Ectodermal cell (in vitro differentiated cells): ENCODE measurements around the gene CCT2.

Experiments used
- H3K27ac ChIP-seq: 2 replicates; pipeline ENCODE4 v1.7.0; 2013; ENCODE audit warnings: mild to moderate bottlenecking, low read depth, low read length; ENCODE audit not compliant: insufficient read depth, poor library complexity, severe bottlenecking
- H3K27me3 ChIP-seq: 2 replicates; pipeline ENCODE4 v1.7.0; 2013; ENCODE audit warnings: mild to moderate bottlenecking, low read length; ENCODE audit not compliant: insufficient read depth, control insufficient read depth, poor library complexity, severe bottlenecking
- H3K36me3 ChIP-seq: one replicate; pipeline ENCODE4 v1.7.0; 2013; ENCODE audit warnings: low read length; ENCODE audit not compliant: control insufficient read depth, insufficient read depth
- H3K4me1 ChIP-seq: one replicate; pipeline ENCODE4 v1.7.0; 2013; ENCODE audit warnings: low read length; ENCODE audit not compliant: control insufficient read depth, insufficient read depth
- H3K4me3 ChIP-seq: 2 replicates; pipeline ENCODE4 v1.7.0; 2013; ENCODE audit warnings: low read depth, low read length, control low read depth; ENCODE audit not compliant: insufficient read depth
- H3K9me3 ChIP-seq: 2 replicates; pipeline ENCODE4 v1.7.0; 2013; ENCODE audit warnings: mild to moderate bottlenecking, low read length, moderate library complexity; ENCODE audit not compliant: control insufficient read depth
- WGBS, 2 experiments: methylation state at CpG; one replicate each; pipeline ENCODE4 v1.1.7; 2013; ENCODE audit warnings: missing lambda C conversion rate in 2 of 2; 5-methylcytosine and 5-hydroxymethylcytosine counted together

CCT2 gene

GRCh38 chr12:69556383-69556782, 28.9 kb upstream of the CCT2 start:
- Histone ChIP-seq H3K27ac (no peak overlapping the region), H3K27me3 (no peaks in the 10 kb centered on the region), H3K9me3 (no peaks in the 10 kb centered on the region), H3K4me1 (no peaks in the 10 kb centered on the region), H3K36me3 (no peaks in the 10 kb centered on the region), H3K4me3 (no peak overlapping the region)
- WGBS, 2 experiments: 83 to 91% methylated on average over 8 to 9 of the region's 9 CpGs

GRCh38 chr12:69563166-69563762, 22.0 kb upstream of the CCT2 start:
- H3K36me3 ChIP-seq: no peaks in the 10 kb centered on the region
- H3K27ac ChIP-seq: no peak overlapping the region
- H3K9me3 ChIP-seq: no peaks in the 10 kb centered on the region
- WGBS, 2 experiments: 92% methylated on average over 2 of the region's 2 CpGs
- no peaks in the 10 kb centered on the region for H3K4me1 ChIP-seq
- H3K27me3 ChIP-seq: no peaks in the 10 kb centered on the region
- no peak overlapping the region for H3K4me3 ChIP-seq

- H3K4me1 ChIP-seq: no peaks in the 10 kb centered on the region
- 90 to 94% methylated on average over 3 of the region's 3 CpGs for WGBS, 2 experiments
These were observed 18.7 kb upstream of the CCT2 start for GRCh38 chr12:69566603-69567002.

GRCh38 chr12:69569236-69569635, 16.0 kb upstream of the CCT2 start:
- peaks cover 20% of the 10 kb centered on the region for H3K36me3 ChIP-seq
- H3K4me3 ChIP-seq: no peak overlapping the region
- H3K27me3 ChIP-seq: no peaks in the 10 kb centered on the region
- H3K9me3 ChIP-seq: no peaks in the 10 kb centered on the region
- no peak overlapping the region for H3K27ac ChIP-seq
- WGBS, 2 experiments: 94 to 96% methylated on average over 2 to 4 of the region's 4 CpGs
- no peaks in the 10 kb centered on the region for H3K4me1 ChIP-seq

More at GRCh38 chr12:69566603-69567002, 18.7 kb upstream of the CCT2 start:
- Histone ChIP-seq H3K27ac (no peak overlapping the region), H3K4me3 (no peak overlapping the region), H3K36me3 (peaks cover 5% of the 10 kb centered on the region), H3K9me3 (no peaks in the 10 kb centered on the region), H3K27me3 (no peaks in the 10 kb centered on the region)

- Histone ChIP-seq H3K27ac (no peak overlapping the region), H3K36me3 (peaks cover 28% of the 10 kb centered on the region), H3K9me3 (no peaks in the 10 kb centered on the region), H3K4me3 (no peak overlapping the region), H3K27me3 (no peaks in the 10 kb centered on the region), H3K4me1 (no peaks in the 10 kb centered on the region)
- WGBS, 2 experiments: 89 to 91% methylated on average over 10 of the region's 10 CpGs
These were observed 15.2 kb upstream of the CCT2 start for GRCh38 chr12:69570000-69570516.

GRCh38 chr12:69570545-69571399, 14.5 kb upstream of the CCT2 start:
- Histone ChIP-seq H3K4me1 (no peaks in the 10 kb centered on the region), H3K27ac (no peak overlapping the region), H3K36me3 (peaks cover 35% of the 10 kb centered on the region), H3K9me3 (no peaks in the 10 kb centered on the region), H3K4me3 (no peak overlapping the region), H3K27me3 (no peaks in the 10 kb centered on the region)
- WGBS, 2 experiments: 49 to 58% methylated on average over 4 to 6 of the region's 6 CpGs

GRCh38 chr12:69575346-69575745, 9.9 kb upstream of the CCT2 start:
- Histone ChIP-seq H3K4me1 (no peaks in the 10 kb centered on the region), H3K36me3 (peaks cover 35% of the 10 kb centered on the region), H3K27ac (no peak overlapping the region), H3K4me3 (no peak overlapping the region), H3K27me3 (no peaks in the 10 kb centered on the region), H3K9me3 (no peaks in the 10 kb centered on the region)
- 98 to 100% methylated on average over 2 to 3 of the region's 3 CpGs for WGBS, 2 experiments

- Histone ChIP-seq H3K4me1 (no peaks in the 10 kb centered on the region), H3K27ac (no peak overlapping the region), H3K27me3 (no peaks in the 10 kb centered on the region), H3K4me3 (no peak overlapping the region), H3K9me3 (no peaks in the 10 kb centered on the region), H3K36me3 (peaks cover 19% of the 10 kb centered on the region)
- 92 to 93% methylated on average over 1 to 2 of the region's 2 CpGs for WGBS, 2 experiments
These were observed 7.0 kb upstream of the CCT2 start for GRCh38 chr12:69578283-69578682.

- no peaks in the 10 kb centered on the region for H3K27me3 ChIP-seq
- H3K4me1 ChIP-seq: no peaks in the 10 kb centered on the region
- H3K36me3 ChIP-seq: peaks cover 17% of the 10 kb centered on the region
- H3K4me3 ChIP-seq: no peak overlapping the region
- H3K27ac ChIP-seq: no peak overlapping the region
- 94 to 100% methylated on average over 2 to 3 of the region's 4 CpGs for WGBS, 2 experiments
- no peaks in the 10 kb centered on the region for H3K9me3 ChIP-seq
These were observed 6.2 kb upstream of the CCT2 start for GRCh38 chr12:69579029-69579428.

GRCh38 chr12:69580074-69580473, 5.2 kb upstream of the CCT2 start:
- Histone ChIP-seq H3K4me1 (no peaks in the 10 kb centered on the region), H3K36me3 (peaks cover 6% of the 10 kb centered on the region), H3K27ac (no peak overlapping the region), H3K9me3 (no peaks in the 10 kb centered on the region), H3K27me3 (no peaks in the 10 kb centered on the region), H3K4me3 (no peak overlapping the region)
- 93 to 94% methylated on average over 1 of the region's 1 CpG for WGBS, 2 experiments
